SK-N-SH (cell line): ENCODE measurements around the gene CPM. TPM values are rescaled to one million over a fixed set of nuclear protein-coding genes. Genes with fewer than 3 reads are reported as not detected.

Source experiments
- CTCF ChIA-PET: fragments of 300-600, 350-600 bp; formaldehyde crosslinking; extraction: SDS; loops from one replicate; lab custom pipeline; 2021; lab: Yijun Ruan, JAX
- POLR2A ChIA-PET: fragments of 350-600 bp; sonication (Branson Sonifier 250); formaldehyde crosslinking; extraction: SDS; loops from one replicate; lab custom pipeline; 2020; ENCODE audit warnings: antibody characterized with exemption, inconsistent platforms; lab: Yijun Ruan, JAX
- DNase-seq: peaks from one replicate; pipeline ENCODE4 v3.0.0; 2012
- H2AFZ ChIP-seq: fragments of 200-600 bp; sonication (generic); 2 replicates; pipeline ENCODE4 v1.8.1; 2016; ENCODE audit warnings: antibody characterized with exemption, mild to moderate bottlenecking, low read depth
- H3F3A ChIP-seq: fragments of 200-600 bp; sonication (generic); replicated peaks from 2 replicates; pipeline ENCODE3; 2016; ENCODE audit warnings: antibody characterized with exemption, mild to moderate bottlenecking; ENCODE audit not compliant: insufficient read depth
- H3K27ac ChIP-seq, 2 experiments: fragments of 200-500 bp in 1 of 2; fragments of 200-600 bp in 1 of 2; sonication (Bioruptor generic) in 1 of 2; sonication (generic), shearing (Covaris generic) in 1 of 2; 2 replicates each; pipeline versions ENCODE4 v1.5.1 to v1.6.1; 2014 to 2016; ENCODE audit warnings: low read depth in 2 of 2, inconsistent platforms in 1 of 2, low read length in 1 of 2, mild to moderate bottlenecking in 1 of 2, mixed read lengths in 1 of 2
- H3K27me3 ChIP-seq: fragments of 200-600 bp; sonication (generic), shearing (Covaris generic); 2 replicates; pipeline ENCODE4 v1.6.1; 2016; ENCODE audit warnings: mixed run types; ENCODE audit not compliant: insufficient read depth
- H3K36me3 ChIP-seq, 2 experiments: fragments of 200-500 bp in 1 of 2; fragments of 200-600 bp in 1 of 2; sonication (Bioruptor generic) in 1 of 2; sonication (generic) in 1 of 2; replicated peaks in 1 of 2; 2 replicates each; pipeline versions ENCODE3 to v1.5.1; 2014 to 2016; ENCODE audit warnings: low read length in 1 of 2, mild to moderate bottlenecking in 1 of 2; ENCODE audit not compliant: insufficient read depth in 2 of 2, control insufficient read depth in 1 of 2
- H3K4me1 ChIP-seq, 2 experiments: fragments of 200-500 bp in 1 of 2; fragments of 200-600 bp in 1 of 2; sonication (Bioruptor generic) in 1 of 2; sonication (generic), shearing (Covaris generic) in 1 of 2; 2 replicates each; pipeline versions ENCODE4 v1.5.1 to v1.6.1; 2014 to 2016; ENCODE audit warnings: low read depth in 1 of 2, low read length in 1 of 2, mixed run types in 1 of 2; ENCODE audit not compliant: insufficient read depth in 2 of 2, control insufficient read depth in 1 of 2
- H3K4me2 ChIP-seq: fragments of 200-600 bp; sonication (generic), shearing (Covaris generic); 2 replicates; pipeline ENCODE4 v1.6.1; 2017; ENCODE audit warnings: mixed run types
- H3K4me3 ChIP-seq, 2 experiments: fragments of 200-500 bp in 1 of 2; fragments of 200-600 bp in 1 of 2; sonication (Bioruptor generic) in 1 of 2; sonication (generic), shearing (Covaris generic) in 1 of 2; 2 replicates each; pipeline versions ENCODE4 v1.5.1 to v1.8.1; 2014 to 2016; ENCODE audit warnings: low read depth in 2 of 2, inconsistent platforms in 1 of 2, low read length in 1 of 2, mild to moderate bottlenecking in 1 of 2, mixed read lengths in 1 of 2, moderate library complexity in 1 of 2
- H3K79me2 ChIP-seq: fragments of 200-600 bp; sonication (generic); 2 replicates; pipeline ENCODE4 v1.8.1; 2017; ENCODE audit warnings: mild to moderate bottlenecking; ENCODE audit not compliant: insufficient read depth
- H3K9ac ChIP-seq: fragments of 200-600 bp; sonication (generic); 2 replicates; pipeline ENCODE4 v1.6.1; 2017; ENCODE audit warnings: mixed run types
- H3K9me2 ChIP-seq: fragments of 200-600 bp; sonication (generic); 2 replicates; pipeline ENCODE4 v1.6.1; 2017; ENCODE audit warnings: mixed run types
- H3K9me3 ChIP-seq: fragments of 200-600 bp; sonication (generic); 2 replicates; pipeline ENCODE4 v1.6.1; 2017; ENCODE audit warnings: mixed run types, mild to moderate bottlenecking, moderate library complexity
- H4K20me1 ChIP-seq: fragments of 200-600 bp; sonication (generic); 2 replicates; pipeline ENCODE4 v1.6.1; 2017; ENCODE audit warnings: mild to moderate bottlenecking, mixed run types; ENCODE audit not compliant: insufficient read depth
- CTCF ChIP-seq: fragments of 200-600 bp; sonication (generic); IDR thresholded peaks from 2 replicates; pipeline ENCODE4 v1.6.1; 2017; ENCODE audit warnings: antibody characterized with exemption, mild to moderate bottlenecking, moderate library complexity
- ELF1 ChIP-seq: IDR thresholded peaks from 2 replicates; pipeline ENCODE4 v1.4.0; 2012
- FOSL2 ChIP-seq: IDR thresholded peaks from 2 replicates; pipeline ENCODE4 v1.4.0; 2012; ENCODE audit warnings: low read depth, mild to moderate bottlenecking, moderate library complexity, borderline replicate concordance
- FOXM1 ChIP-seq: IDR thresholded peaks from 2 replicates; pipeline ENCODE4 v1.4.0; 2012; ENCODE audit warnings: low read depth, mild to moderate bottlenecking
- GATA2 ChIP-seq: sonication (generic); formaldehyde crosslinking; IDR thresholded peaks from 2 replicates; pipeline ENCODE4 v1.5.0; 2020; ENCODE audit warnings: mild to moderate bottlenecking, missing genetic modification reagents
- NRF1 ChIP-seq: IDR thresholded peaks from 2 replicates; pipeline ENCODE4 v1.6.1; 2012; ENCODE audit warnings: low read depth, mild to moderate bottlenecking, low read length
- RAD21 ChIP-seq: IDR thresholded peaks from 2 replicates; pipeline ENCODE4 v1.6.1; 2012; ENCODE audit warnings: mild to moderate bottlenecking, low read length
- RFX5 ChIP-seq: IDR thresholded peaks from 2 replicates; pipeline ENCODE4 v1.6.1; 2012; ENCODE audit warnings: mild to moderate bottlenecking, improper control_type of control experiment, low read length
- SIN3A ChIP-seq: IDR thresholded peaks from 2 replicates; pipeline ENCODE4 v1.6.1; 2012; ENCODE audit warnings: low read depth, mild to moderate bottlenecking, low read length, moderate library complexity, borderline replicate concordance
- SMC3 ChIP-seq: IDR thresholded peaks from 2 replicates; pipeline ENCODE4 v1.6.1; 2012; ENCODE audit warnings: low read depth, low read length, improper control_type of control experiment
- TAF1 ChIP-seq: IDR thresholded peaks from 2 replicates; pipeline ENCODE4 v1.6.1; 2012; ENCODE audit warnings: low read depth, mild to moderate bottlenecking, low read length, moderate library complexity, borderline replicate concordance
- TEAD4 ChIP-seq: IDR thresholded peaks from 2 replicates; pipeline ENCODE4 v1.4.0; 2012; ENCODE audit warnings: mild to moderate bottlenecking, borderline replicate concordance; ENCODE audit not compliant: insufficient read depth
- ZBTB33 ChIP-seq: IDR thresholded peaks from 2 replicates; pipeline ENCODE4 v1.4.0; 2012; ENCODE audit warnings: low read depth, borderline replicate concordance
- WGBS: methylation state at CpG from one replicate; pipeline ENCODE4 v1.1.6; 2017; ENCODE audit warnings: low lambda C conversion rate; 5-methylcytosine and 5-hydroxymethylcytosine counted together
- polyA plus RNA-seq, 3 experiments: library from polyadenylated mRNA; depleted of rRNA; stranded (reverse); fragments of >200 nt; gene quantifications; 2 replicates each; pipeline ENCODE4 v1.2.3, GENCODE V29; 2012

The CPM gene
- polyA plus RNA-seq, 1 of the 3 experiments (the other 2 are of a cell fraction), result 10.8 TPM

- TF ChIP-seq CTCF, result no peak
- TF ChIP-seq FOXM1, result no peak
- no peak for TF ChIP-seq RAD21
- TF ChIP-seq ZBTB33, result no peak
- no peak for TF ChIP-seq GATA2 (CRISPR knock-in tag)
- TF ChIP-seq SMC3, result no peak
- no peak for TF ChIP-seq TEAD4
- TF ChIP-seq NRF1, result no peak
- TF ChIP-seq FOSL2, result no peak
- TF ChIP-seq ELF1, result no peak
- TF ChIP-seq, all 33 proteins: peak for 0
Measured at GRCh38 chr12:68950511-68950910, 17.5 kb upstream of the CPM start (continued).

- H3K4me2 ChIP-seq, result no peak overlapping the region
- no peaks in the 10 kb centered on the region for H3K36me3 ChIP-seq
- no peak overlapping the region for H3K9ac ChIP-seq
- H3K4me1 ChIP-seq, result no peaks in the 10 kb centered on the region
- H3K4me3 ChIP-seq, result no peak overlapping the region
- ChIA-PET CTCF (interaction anchor here (1.0 kb wide), 1 partner anchor 49 kb away, joined by 3 read pairs; no protein-coding TSS in a partner anchor), POLR2A (no interaction called here)
- WGBS, result 27% methylated on average over 2 of the region's 2 CpGs
- peaks cover 5% of the 10 kb centered on the region for H3F3A ChIP-seq
- H3K27me3 ChIP-seq, result no peaks in the 10 kb centered on the region
- DNase-seq, result no peak
- no peaks in the 10 kb centered on the region for H4K20me1 ChIP-seq
- H3K9me2 ChIP-seq, result no peaks in the 10 kb centered on the region
- H3K27ac ChIP-seq, result no peak overlapping the region
- H2AFZ ChIP-seq, result no peak overlapping the region
- TF ChIP-seq SIN3A (no peak), RFX5 (no peak), TAF1 (no peak), ZBTB33 (no peak), FOXM1 (no peak)
- H3K79me2 ChIP-seq, result no peaks in the 10 kb centered on the region
- H3K9me3 ChIP-seq, result no peaks in the 10 kb centered on the region
Measured at GRCh38 chr12:68945255-68945654, 12.3 kb upstream of the CPM start.
